Heart right ventricle (tissue), 16 donors: Measurements from ENCODE around the gene RAC2. TPM values are rescaled to one million over a fixed set of nuclear protein-coding genes. Genes with fewer than 3 reads are reported as not detected.

ENCODE experiments used
- ATAC-seq, 8 donors: fragments of 200-7000 bp; cut with Tn5 transposase; one replicate each; pipeline ENCODE4 v1.9.1; 2020; ENCODE audit warnings: mild to moderate bottlenecking in 8 of 8, moderate library complexity in 8 of 8, moderate number of reproducible peaks in 1 of 8
- DNase-seq, 2 donors: peaks; one replicate each; pipeline ENCODE4 v3.0.0-alpha.2; 2020
- H3K27ac ChIP-seq, 10 donors: fragments of 200-600 bp; sonication (generic) in 2 of 10; one replicate each; pipeline versions ENCODE4 v1.5.0 to v1.8.0; 2020 to 2022; ENCODE audit warnings: mild to moderate bottlenecking in 3 of 10
- H3K27me3 ChIP-seq, 7 donors: fragments of 200-600 bp; one replicate each; pipeline ENCODE4 v1.8.0; 2021 to 2022; ENCODE audit warnings: mild to moderate bottlenecking in 2 of 7
- H3K36me3 ChIP-seq, 9 donors: fragments of 200-600 bp; sonication (generic) in 1 of 9; one replicate each; pipeline versions ENCODE4 v1.5.0 to v1.8.0; 2020 to 2022; ENCODE audit warnings: mild to moderate bottlenecking in 2 of 9
- H3K4me1 ChIP-seq, 9 donors: fragments of 200-600 bp; sonication (generic) in 1 of 9; one replicate each; pipeline versions ENCODE4 v1.5.0 to v1.8.0; 2020 to 2022; ENCODE audit warnings: mild to moderate bottlenecking in 4 of 9
- H3K4me3 ChIP-seq, 10 donors: fragments of 200-600 bp; sonication (generic) in 2 of 10; one replicate each; pipeline versions ENCODE4 v1.5.0 to v1.8.0; 2020 to 2022; ENCODE audit warnings: mild to moderate bottlenecking in 7 of 10, moderate library complexity in 2 of 10
- H3K9me3 ChIP-seq, 11 donors: fragments of 200-600 bp in 10 of 11; sonication (generic) in 2 of 11; one replicate each; pipeline versions ENCODE4 v1.5.0 to v1.8.0; 2013 to 2022; ENCODE audit warnings: mild to moderate bottlenecking in 2 of 11, control low read depth in 1 of 11, moderate library complexity in 1 of 11
- CTCF ChIP-seq, 9 donors: fragments of 200-600 bp; sonication (generic) in 2 of 9; IDR thresholded peaks; one replicate each; pipeline versions ENCODE4 v1.5.0 to v1.8.0; 2021 to 2022; ENCODE audit warnings: antibody characterized with exemption in 9 of 9, mild to moderate bottlenecking in 5 of 9, moderate library complexity in 1 of 9
- WGBS, 2 donors: extraction: QIAGEN DNeasy Blood & Tissue Kit; methylation state at CpG; one replicate each; pipeline ENCODE4 v1.1.7; 2013; ENCODE audit warnings: inconsistent platforms in 1 of 2; 5-methylcytosine and 5-hydroxymethylcytosine counted together
- intact Hi-C, 10 donors: fragments of 100-400 bp; cut with DNase I; formaldehyde crosslinking; loops; one replicate each; pipeline versions ENCODE4 v1.11.1 to v1.14.2; 2022
- polyA plus RNA-seq, 2 donors: library from polyadenylated mRNA; stranded (reverse); fragments of 200-250 nt; gene quantifications; one replicate each; pipeline ENCODE4 v1.2.3, GENCODE V29; 2013
- total RNA-seq, 10 donors: library from RNA; stranded (reverse); fragmentation: NEBNext Ultra II Directional in 3 of 10; extraction: Animal tissue kit (Norgen Biotek cat#: 25700) in 3 of 10; gene quantifications; one replicate each; pipeline versions ENCODE4 v1.2.1 to v1.2.4, GENCODE V29; 2021 to 2023
- donor health status: Arrhythmogenic right ventricular cardiomyopathy.
- donor health status: ischemic (EF 13 %, LVEDD 7.1; RV severe dilation, severe dysfunction).
- donor health status: healthy with polysubstance abuse.
- donor health status: DM: no; HTN: yes; CAD: no.
- donor health status: DM: no; HTN: no; CAD: no.
- donor health status: ischemic (EF 25% LVEDD 6.9; RV normal size, moderate dysfunction).
- donor health status: ischemic (EF 25% LVEDD 5.7; RV mildly dilated, moderate dysfunction).
- donor health status: healthy.
- donor health status: DM: yes; HTN: yes; CAD: no.
- donor health status: Ischemic cardiomyopathy.
- donor health status: ischemic (EF 35%, LVEDD 5.7; RV mildly dilated, moderate dysfunction).
- donor health status: nonischemic (EF 11% LVEDD 7.7; RV severe dilation, severe dysfunction).
- donor health status: DM: yes; HTN: yes; CAD: no.
- donor health status: PGD.
- donor health status: ischemic (EF 29% LVEDD 5.4; RV normal size, mild dysfunction).
- donor health status: nonischemic (EF 23%, LVEDD 6.1; RV moderate dilation, normal function).

RAC2 gene
- total and polyA plus RNA-seq, 12 donors, result 1.1 to 37.1 (median 3.5) TPM

- Histone ChIP-seq H3K4me1 (peaks cover 32 to 59% (median 50%) of the 10 kb centered on the region in 9 donors), H3K27me3 (no peaks in the 10 kb centered on the region), H3K36me3 (peaks cover 0 to 9% (median 0%) of the 10 kb centered on the region in 9 donors), H3K27ac (peak overlapping the region in 4 of 10 donors; percentile 22 to 54 (median 38)), H3K4me3 (no peak overlapping the region), H3K9me3 (no peaks in the 10 kb centered on the region)
- intact Hi-C loops, result no loop called here
- no peak for TF ChIP-seq CTCF (IDR thresholded peaks at IDR 0.05)
- DNase-seq, result no peak
- ATAC-seq, result no peak
- WGBS, 2 donors, result 78% methylated on average over 10 of the region's 10 CpGs
Measured at GRCh38 chr22:37179126-37179470, 65.0 kb downstream of the RAC2 start.

- peaks cover 32 to 60% (median 50%) of the 10 kb centered on the region in 9 donors for H3K4me1 ChIP-seq
- DNase-seq (no peak), ATAC-seq (peak in 2 of 8 donors; percentile 16 to 30)
- no peak overlapping the region for H3K4me3 ChIP-seq
- intact Hi-C loops, result no loop called here
- peaks cover 0 to 9% (median 0%) of the 10 kb centered on the region in 9 donors for H3K36me3 ChIP-seq
- H3K27ac ChIP-seq, result peak overlapping the region in 6 of 10 donors; percentile 22 to 54 (median 44)
- no peaks in the 10 kb centered on the region for H3K9me3 ChIP-seq
- WGBS, 2 donors, result 43 to 48% methylated on average over 17 of the region's 17 CpGs
- H3K27me3 ChIP-seq, result no peaks in the 10 kb centered on the region
- TF ChIP-seq CTCF (IDR thresholded peaks at IDR 0.05), result no peak
Measured at GRCh38 chr22:37178350-37179125, 65.5 kb downstream of the RAC2 start.

GRCh38 chr22:37177755-37178154, 66.3 kb downstream of the RAC2 start:
- H3K36me3 ChIP-seq, result peaks cover 0 to 9% (median 0%) of the 10 kb centered on the region in 9 donors
- peak overlapping the region in 5 of 10 donors; percentile 22 to 54 (median 44) for H3K27ac ChIP-seq
- DNase-seq, result no peak
- intact Hi-C loops, result no loop called here
- no peak for TF ChIP-seq CTCF (IDR thresholded peaks at IDR 0.05)
- H3K4me3 ChIP-seq, result no peak overlapping the region
- H3K27me3 ChIP-seq, result no peaks in the 10 kb centered on the region
- WGBS, 2 donors, result 95 to 99% methylated on average over 3 of the region's 3 CpGs
- peaks cover 32 to 59% (median 50%) of the 10 kb centered on the region in 9 donors for H3K4me1 ChIP-seq
- H3K9me3 ChIP-seq, result no peaks in the 10 kb centered on the region
- ATAC-seq, result no peak

GRCh38 chr22:37177221-37177620, 66.8 kb downstream of the RAC2 start:
- Histone ChIP-seq H3K9me3 (no peaks in the 10 kb centered on the region), H3K4me1 (peaks cover 32 to 59% (median 50%) of the 10 kb centered on the region in 9 donors), H3K27me3 (no peaks in the 10 kb centered on the region), H3K36me3 (peaks cover 0 to 4% (median 0%) of the 10 kb centered on the region in 9 donors), H3K27ac (peak overlapping the region in 7 of 10 donors; percentile 35 to 82 (median 44)), H3K4me3 (no peak overlapping the region)
- DNase-seq (no peak), ATAC-seq (no peak)
- intact Hi-C loops, result no loop called here
- WGBS, 2 donors, result 74 to 83% methylated on average over 5 of the region's 5 CpGs
- no peak for TF ChIP-seq CTCF (IDR thresholded peaks at IDR 0.05)
